Transverse colon (tissue), 4 donors: ENCODE measurements around the gene DEDD.

Source experiments
- POLR2AphosphoS5 ChIP-seq, 3 donors: sonication (generic); formaldehyde crosslinking; IDR thresholded peaks; one replicate each; pipeline ENCODE4 v1.6.1; 2016; ENCODE audit warnings: antibody characterized with exemption in 3 of 3
- TF ChIP-seq, protein P1 (sequence below), 5 experiments: fragments of 200-600 bp in 3 of 5; fragments of 450-650 bp in 2 of 5; sonication (generic) in 3 of 5; IDR thresholded peaks; 1 replicate in 2 of 5; 2 replicates in 3 of 5; pipeline ENCODE4 v1.5.1; 2016 to 2017; ENCODE audit warnings: antibody characterized with exemption in 5 of 5, inconsistent platforms in 3 of 5, mild to moderate bottlenecking in 2 of 5, moderate library complexity in 1 of 5

DNA sequence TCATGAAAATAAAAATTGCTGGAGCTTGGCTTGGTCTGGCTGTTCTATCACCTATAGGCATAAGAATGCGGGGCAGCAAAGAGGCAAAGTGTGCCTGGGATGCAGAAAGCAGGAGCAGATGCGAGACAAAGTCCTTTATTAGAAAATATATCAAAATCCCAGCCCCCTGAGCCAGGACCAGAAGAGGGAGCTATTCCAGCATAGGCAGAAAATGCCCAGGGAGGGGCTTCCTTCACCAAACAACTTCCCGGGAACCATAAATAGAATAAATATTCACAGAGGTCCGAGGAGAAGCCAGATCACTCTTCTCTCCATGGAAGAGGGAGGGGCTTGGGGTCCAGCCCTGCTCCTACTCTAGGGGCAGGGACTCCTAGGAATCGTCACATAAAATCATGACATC is 38.7 kb upstream of the DEDD start:
- no peak for TF ChIP-seq POLR2AphosphoS5 (IDR thresholded peaks at IDR 0.05)
- TF ChIP-seq, protein P1, sequence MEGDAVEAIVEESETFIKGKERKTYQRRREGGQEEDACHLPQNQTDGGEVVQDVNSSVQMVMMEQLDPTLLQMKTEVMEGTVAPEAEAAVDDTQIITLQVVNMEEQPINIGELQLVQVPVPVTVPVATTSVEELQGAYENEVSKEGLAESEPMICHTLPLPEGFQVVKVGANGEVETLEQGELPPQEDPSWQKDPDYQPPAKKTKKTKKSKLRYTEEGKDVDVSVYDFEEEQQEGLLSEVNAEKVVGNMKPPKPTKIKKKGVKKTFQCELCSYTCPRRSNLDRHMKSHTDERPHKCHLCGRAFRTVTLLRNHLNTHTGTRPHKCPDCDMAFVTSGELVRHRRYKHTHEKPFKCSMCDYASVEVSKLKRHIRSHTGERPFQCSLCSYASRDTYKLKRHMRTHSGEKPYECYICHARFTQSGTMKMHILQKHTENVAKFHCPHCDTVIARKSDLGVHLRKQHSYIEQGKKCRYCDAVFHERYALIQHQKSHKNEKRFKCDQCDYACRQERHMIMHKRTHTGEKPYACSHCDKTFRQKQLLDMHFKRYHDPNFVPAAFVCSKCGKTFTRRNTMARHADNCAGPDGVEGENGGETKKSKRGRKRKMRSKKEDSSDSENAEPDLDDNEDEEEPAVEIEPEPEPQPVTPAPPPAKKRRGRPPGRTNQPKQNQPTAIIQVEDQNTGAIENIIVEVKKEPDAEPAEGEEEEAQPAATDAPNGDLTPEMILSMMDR (IDR thresholded peaks at IDR 0.05): no peak
